HepG2 (cell line): ENCODE measurements around the gene PODXL2. TPM values are rescaled to one million over a fixed set of nuclear protein-coding genes. Genes with fewer than 3 reads are reported as not detected.

ENCODE experiments used
- HMGXB4 ChIP-seq, 2 experiments: sonication (generic) in 1 of 2; formaldehyde crosslinking in 1 of 2; IDR thresholded peaks; 2 replicates each; pipeline versions ENCODE4 v1.4.0 to v1.6.1; 2018 to 2020; ENCODE audit warnings: missing genetic modification reagents in 2 of 2, borderline replicate concordance in 1 of 2, low read depth in 1 of 2, mild to moderate bottlenecking in 1 of 2, missing biosample characterization in 1 of 2
- KAT7 ChIP-seq: IDR thresholded peaks from 2 replicates; pipeline ENCODE4 v1.6.1; 2018; ENCODE audit warnings: borderline replicate concordance, missing compliant biosample characterization
- KAT8 ChIP-seq: IDR thresholded peaks from 2 replicates; pipeline ENCODE4 v1.6.1; 2016; ENCODE audit warnings: missing genetic modification reagents, missing compliant biosample characterization
- MTA3 ChIP-seq: sonication (generic); formaldehyde crosslinking; IDR thresholded peaks from 2 replicates; pipeline ENCODE4 v1.4.0; 2020; ENCODE audit warnings: missing genetic modification reagents
- NFKBIZ ChIP-seq: IDR thresholded peaks from 2 replicates; pipeline ENCODE4 v1.6.1; 2018; ENCODE audit warnings: missing genetic modification reagents, missing compliant biosample characterization
- NONO ChIP-seq, 2 experiments: fragments of 450-650 bp in 1 of 2; sonication (generic) in 1 of 2; formaldehyde crosslinking in 1 of 2; IDR thresholded peaks in 1 of 2; conservative IDR thresholded peaks in 1 of 2; 2 replicates each; pipeline versions ENCODE4 v1.6.1 to v1.8.0; 2017 to 2022; ENCODE audit warnings: mild to moderate bottlenecking in 1 of 2, missing genetic modification reagents in 1 of 2, moderate library complexity in 1 of 2
- PITX1 ChIP-seq: sonication (generic); formaldehyde crosslinking; IDR thresholded peaks from 2 replicates; pipeline ENCODE4 v1.5.1; 2020; ENCODE audit warnings: mild to moderate bottlenecking, missing genetic modification reagents
- PLRG1 ChIP-seq: fragments of 450-650 bp; conservative IDR thresholded peaks from 2 replicates; pipeline ENCODE4 v1.6.1; 2016
- SP4 ChIP-seq: sonication (generic); formaldehyde crosslinking; IDR thresholded peaks from 2 replicates; pipeline ENCODE4 v1.8.1; 2023; ENCODE audit warnings: mild to moderate bottlenecking, missing genetic modification reagents
- THAP8 ChIP-seq: sonication (generic); formaldehyde crosslinking; IDR thresholded peaks from 2 replicates; pipeline ENCODE4 v1.5.1; 2020; ENCODE audit warnings: missing genetic modification reagents, mild to moderate bottlenecking, borderline replicate concordance
- ZBTB20 ChIP-seq: sonication (generic); formaldehyde crosslinking; IDR thresholded peaks from 2 replicates; pipeline ENCODE4 v1.8.1; 2023; ENCODE audit warnings: missing genetic modification reagents, low read depth, mild to moderate bottlenecking, borderline replicate concordance
- ZBTB7B ChIP-seq: sonication (generic); formaldehyde crosslinking; IDR thresholded peaks from 2 replicates; pipeline ENCODE4 v1.4.0; 2020; ENCODE audit warnings: missing genetic modification reagents
- ZFYVE20 ChIP-seq: sonication (generic); formaldehyde crosslinking; IDR thresholded peaks from 2 replicates; pipeline ENCODE4 v1.8.0; 2023; ENCODE audit warnings: low read depth, mild to moderate bottlenecking, moderate library complexity, missing genetic modification reagents, borderline replicate concordance
- ZNF12 ChIP-seq: sonication (generic); formaldehyde crosslinking; IDR thresholded peaks from 2 replicates; pipeline ENCODE4 v1.5.0; 2020; ENCODE audit warnings: missing genetic modification reagents
- ZNF121 ChIP-seq: sonication (generic); formaldehyde crosslinking; IDR thresholded peaks from 2 replicates; pipeline ENCODE4 v1.5.0; 2020; ENCODE audit warnings: mild to moderate bottlenecking, missing genetic modification reagents
- ZNF44 ChIP-seq: sonication (generic); formaldehyde crosslinking; IDR thresholded peaks from 2 replicates; pipeline ENCODE4 v1.5.1; 2020; ENCODE audit warnings: mild to moderate bottlenecking, missing genetic modification reagents
- ZNF441 ChIP-seq: sonication (generic); formaldehyde crosslinking; IDR thresholded peaks from 2 replicates; pipeline ENCODE4 v1.7.0; 2021; ENCODE audit warnings: missing genetic modification reagents, borderline replicate concordance
- ZNF563 ChIP-seq: sonication (generic); formaldehyde crosslinking; IDR thresholded peaks from 2 replicates; pipeline ENCODE4 v1.8.0; 2022; ENCODE audit warnings: mild to moderate bottlenecking, moderate library complexity, missing genetic modification reagents
- ZNF660 ChIP-seq: sonication (generic); formaldehyde crosslinking; IDR thresholded peaks from 2 replicates; pipeline ENCODE4 v1.5.1; 2020; ENCODE audit warnings: mild to moderate bottlenecking, low read depth, missing genetic modification reagents, borderline replicate concordance
- ZNF687 ChIP-seq: sonication (generic); formaldehyde crosslinking; IDR thresholded peaks from 2 replicates; pipeline ENCODE4 v1.5.1; 2020; ENCODE audit warnings: mild to moderate bottlenecking, missing genetic modification reagents, moderate library complexity
- ZNF713 ChIP-seq: sonication (generic); formaldehyde crosslinking; IDR thresholded peaks from 2 replicates; pipeline ENCODE4 v1.4.0; 2020; ENCODE audit warnings: mild to moderate bottlenecking, missing genetic modification reagents
- polyA plus RNA-seq, 8 experiments: library from polyadenylated mRNA; depleted of rRNA in 3 of 8; stranded (reverse) in 7 of 8; unstranded in 1 of 8; fragments of >200 nt; fragmentation: Illumina TruSeq in 4 of 8; extraction: Trizol in 4 of 8; gene quantifications; 2 replicates each; pipeline versions ENCODE4 v1.2.1 to v1.2.3, GENCODE V29; 2011 to 2016; ENCODE audit warnings: low read depth in 4 of 8, missing spikeins in 1 of 8, mixed read lengths in 1 of 8; ENCODE audit not compliant: insufficient read depth in 1 of 8
- total RNA-seq, 5 experiments: library from RNA; depleted of rRNA; stranded (reverse); fragments of >200 nt; fragmentation: Illumina TruSeq; extraction: Trizol; gene quantifications; 2 replicates each; pipeline ENCODE4 v1.2.3, GENCODE V29; 2016; ENCODE audit warnings: low read depth in 1 of 5

Gene PODXL2
- total and polyA plus RNA-seq, 2 of the 13 experiments (the other 11 are each of a cell fraction or from before 2014, with no cell fraction given): 20.4 to 25.1 TPM

- no peak for TF ChIP-seq ZNF44 (CRISPR knock-in tag)
- TF ChIP-seq KAT8: no peak
- TF ChIP-seq PITX1: 0 out of 2 replicates have a peak, but pooled peaks have one; percentile 5
- TF ChIP-seq MTA3 (CRISPR knock-in tag): no peak
- no peak for TF ChIP-seq HMGXB4 (CRISPR knock-in tag; IDR thresholded peaks at IDR 0.05; ENCODE audit: borderline replicate concordance in 1 of 2, low read depth in 1 of 2)
- 0 out of 2 replicates have a peak, but pooled peaks have one; percentile 1 for TF ChIP-seq ZNF563
- TF ChIP-seq ZFYVE20 (CRISPR knock-in tag): no peak
- peak; percentile 3; the same call in 1 of the 2 replicates for TF ChIP-seq ZNF687 (CRISPR knock-in tag)
- TF ChIP-seq THAP8 (CRISPR knock-in tag): no peak
- peak; percentile 63; the same call in 1 of the 2 replicates for TF ChIP-seq ZBTB7B
- 0 out of 2 replicates have a peak, but pooled peaks have one; percentile 19 for TF ChIP-seq ZNF121
- TF ChIP-seq ZBTB20 (CRISPR knock-in tag): no peak
- no peak for TF ChIP-seq ZNF12
- TF ChIP-seq ZNF660 (CRISPR knock-in tag): no peak
- no peak for TF ChIP-seq ZNF441 (CRISPR knock-in tag)
- TF ChIP-seq SP4 (CRISPR knock-in tag): 0 out of 2 replicates have a peak, but pooled peaks have one; percentile 20
- no peak for TF ChIP-seq NONO (IDR thresholded peaks at IDR 0.05)
- TF ChIP-seq NONO (CRISPR knock-in tag; conservative IDR thresholded peaks at IDR 0.05): no peak
- TF ChIP-seq KAT7 (CRISPR knock-in tag): no peak
- TF ChIP-seq PLRG1: no peak
- no peak for TF ChIP-seq ZNF713
- no peak for TF ChIP-seq NFKBIZ (CRISPR knock-in tag)
These were observed 44.5 kb downstream of the PODXL2 start (continued) for GRCh38 chr3:127673191-127674100.
